Upper lobe of left lung (tissue), 4 donors: ENCODE data around the gene G2E3.

Experiments
- CTCF ChIP-seq, 6 experiments: fragments of 450-650 bp in 4 of 6; fragments of 200-600 bp in 2 of 6; sonication (generic) in 2 of 6; IDR thresholded peaks; one replicate each; pipeline ENCODE4 v1.5.1; 2016 to 2019; ENCODE audit warnings: antibody characterized with exemption in 6 of 6
- EP300 ChIP-seq, 4 donors: sonication (generic); formaldehyde crosslinking; IDR thresholded peaks; one replicate each; pipeline ENCODE4 v1.5.1; 2017; ENCODE audit warnings: antibody characterized with exemption in 4 of 4, control low read depth in 2 of 4
- POLR2A ChIP-seq, 4 donors: fragments of 450-650 bp; IDR thresholded peaks; one replicate each; pipeline ENCODE4 v1.5.1; 2016 to 2017; ENCODE audit warnings: antibody characterized with exemption in 4 of 4, mild to moderate bottlenecking in 2 of 4
- POLR2AphosphoS5 ChIP-seq, 2 donors: sonication (generic); formaldehyde crosslinking; IDR thresholded peaks; one replicate each; pipeline ENCODE4 v1.5.1; 2017; ENCODE audit warnings: antibody characterized with exemption in 2 of 2

GRCh38 chr14:30596935-30597334, 38.0 kb downstream of the G2E3 start:
- TF ChIP-seq CTCF (IDR thresholded peaks at IDR 0.05) (no peak), POLR2A (IDR thresholded peaks at IDR 0.05) (no peak), EP300 (IDR thresholded peaks at IDR 0.05) (no peak), POLR2AphosphoS5 (IDR thresholded peaks at IDR 0.05) (no peak)
